ENCODE measurements around the gene SMURF1.

Gene SMURF1

GRCh38 chr7:99141841-99142726 is 1.8 kb downstream of the SMURF1 start:
- DNase-seq (ENCODE audit: low spot score) = peak; percentile 81

- DNase-seq (ENCODE audit: low spot score) = no peak
Measured at GRCh38 chr7:99141334-99141733, 2.6 kb downstream of the SMURF1 start.

GRCh38 chr7:99140813-99141212 is 3.1 kb downstream of the SMURF1 start:
- DNase-seq (ENCODE audit: low spot score) = no peak

GRCh38 chr7:99139036-99139435 is 4.9 kb downstream of the SMURF1 start:
- DNase-seq (ENCODE audit: low spot score) = no peak

GRCh38 chr7:99137411-99138180 is 6.3 kb downstream of the SMURF1 start:
- DNase-seq (ENCODE audit: low spot score) = no peak

- DNase-seq (ENCODE audit: low spot score) = no peak
Measured at GRCh38 chr7:99135938-99136337, 8.0 kb downstream of the SMURF1 start.

- DNase-seq (ENCODE audit: low spot score) = no peak
Measured at GRCh38 chr7:99133766-99134564, 9.9 kb downstream of the SMURF1 start.

- DNase-seq (ENCODE audit: low spot score) = no peak
Measured at GRCh38 chr7:99132595-99133321, 11.2 kb downstream of the SMURF1 start.

- no peak for DNase-seq (ENCODE audit: low spot score)
Measured at GRCh38 chr7:99131290-99131689, 12.6 kb downstream of the SMURF1 start.

GRCh38 chr7:99129536-99129935 is 14.4 kb downstream of the SMURF1 start:
- no peak for DNase-seq (ENCODE audit: low spot score)

GRCh38 chr7:99129001-99129400 is 14.9 kb downstream of the SMURF1 start:
- DNase-seq (ENCODE audit: low spot score) = no peak

- DNase-seq (ENCODE audit: low spot score) = no peak
Measured at GRCh38 chr7:99128076-99128950, 15.6 kb downstream of the SMURF1 start.

- DNase-seq (ENCODE audit: low spot score) = no peak
Measured at GRCh38 chr7:99127636-99128035, 16.3 kb downstream of the SMURF1 start.

GRCh38 chr7:99126921-99127553 is 16.9 kb downstream of the SMURF1 start:
- DNase-seq (ENCODE audit: low spot score) = no peak

- DNase-seq (ENCODE audit: low spot score) = no peak
Measured at GRCh38 chr7:99125505-99125865, 18.4 kb downstream of the SMURF1 start.

GRCh38 chr7:99124751-99125504 is 19.0 kb downstream of the SMURF1 start:
- no peak for DNase-seq (ENCODE audit: low spot score)

- DNase-seq (ENCODE audit: low spot score) = no peak
Measured at GRCh38 chr7:99124236-99124635, 19.7 kb downstream of the SMURF1 start.

GRCh38 chr7:99123571-99124033 is 20.3 kb downstream of the SMURF1 start:
- DNase-seq (ENCODE audit: low spot score) = no peak

GRCh38 chr7:99122762-99123161 is 21.1 kb downstream of the SMURF1 start:
- DNase-seq (ENCODE audit: low spot score) = no peak

Measured in left forelimb (tissue), 1 donor.